Esophagus (tissue), 2 donors: ENCODE results near the gene ABHD8. TPM values are rescaled to one million over a fixed set of nuclear protein-coding genes. Genes with fewer than 3 reads are reported as not detected.

Experiments used
- H3K27ac ChIP-seq, 2 donors: one replicate each; pipeline ENCODE4 v1.5.1; 2013; ENCODE audit warnings: low read depth in 2 of 2, mild to moderate bottlenecking in 2 of 2, inconsistent platforms in 1 of 2, low read length in 1 of 2, moderate library complexity in 1 of 2
- H3K27me3 ChIP-seq, 2 donors: one replicate each; pipeline ENCODE4 v1.6.1; 2013; ENCODE audit warnings: low read length in 2 of 2, control low read depth in 1 of 2, mild to moderate bottlenecking in 1 of 2; ENCODE audit not compliant: insufficient read depth in 2 of 2, control insufficient read depth in 1 of 2
- H3K36me3 ChIP-seq, 2 donors: one replicate each; pipeline ENCODE4 v1.6.1; 2013; ENCODE audit warnings: low read length in 1 of 2; ENCODE audit not compliant: control insufficient read depth in 2 of 2, insufficient read depth in 2 of 2
- H3K4me1 ChIP-seq, 2 donors: one replicate each; pipeline ENCODE4 v1.6.1; 2013; ENCODE audit warnings: low read length in 1 of 2; ENCODE audit not compliant: control insufficient read depth in 2 of 2, insufficient read depth in 2 of 2
- H3K4me3 ChIP-seq, 2 donors: one replicate each; pipeline ENCODE4 v1.5.1; 2013; ENCODE audit warnings: low read length in 2 of 2, mild to moderate bottlenecking in 2 of 2, low read depth in 1 of 2, moderate library complexity in 1 of 2
- H3K9me3 ChIP-seq, 2 donors: one replicate each; pipeline ENCODE4 v1.6.1; 2013; ENCODE audit warnings: mild to moderate bottlenecking in 2 of 2, low read depth in 1 of 2, low read length in 1 of 2, moderate library complexity in 1 of 2; ENCODE audit not compliant: control insufficient read depth in 2 of 2, insufficient read depth in 1 of 2
- WGBS, 2 donors: extraction: QIAGEN DNeasy Blood & Tissue Kit; methylation state at CpG; one replicate each; pipeline ENCODE4 v1.1.7; 2013; 5-methylcytosine and 5-hydroxymethylcytosine counted together
- polyA plus RNA-seq, 2 donors: library from polyadenylated mRNA; stranded (reverse); fragments of 200-250 nt; gene quantifications; one replicate each; pipeline ENCODE4 v1.2.3, GENCODE V29; 2013
- donor health status: healthy with polysubstance abuse.
- donor health status: Bipolar disorder and iron deficiency.

Gene ABHD8
- polyA plus RNA-seq, 2 donors, result 3.4 to 4.5 TPM

GRCh38 chr19:17260842-17261325, 42.3 kb downstream of the ABHD8 start:
- peaks cover 0 to 2% of the 10 kb centered on the region in 2 donors for H3K4me1 ChIP-seq
- H3K9me3 ChIP-seq, result peaks cover 0 to 3% of the 10 kb centered on the region in 2 donors
- no peaks in the 10 kb centered on the region for H3K27me3 ChIP-seq
- H3K27ac ChIP-seq, result no peak overlapping the region
- 16 to 21% methylated on average over 15 of the region's 15 CpGs for WGBS, 2 donors
- H3K36me3 ChIP-seq, result no peaks in the 10 kb centered on the region
- H3K4me3 ChIP-seq, result no peak overlapping the region

DNA sequence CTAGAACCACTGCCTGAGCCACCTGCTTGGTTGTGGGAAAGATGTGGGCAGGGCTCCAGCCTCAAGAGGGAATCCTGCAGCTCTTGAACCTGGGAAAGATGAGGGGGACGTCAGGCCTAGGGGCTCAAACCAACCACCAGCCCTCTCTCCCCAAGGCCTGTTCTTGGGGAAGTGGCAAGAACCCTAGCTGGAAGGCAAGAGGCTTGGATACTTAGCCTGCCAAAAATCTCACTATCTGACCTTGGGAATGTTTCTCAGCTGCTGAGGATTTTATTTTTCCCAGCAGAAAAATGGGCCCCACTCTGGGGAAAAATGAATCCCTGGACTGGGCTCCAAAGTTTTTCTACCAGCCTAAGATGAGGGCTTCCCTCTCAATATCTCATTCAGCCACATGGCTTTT, 43.3 kb downstream of the ABHD8 start:
- 64 to 69% methylated on average over 1 of the region's 1 CpG for WGBS, 2 donors
- Histone ChIP-seq H3K36me3 (no peaks in the 10 kb centered on the region), H3K4me3 (no peak overlapping the region), H3K27ac (no peak overlapping the region), H3K27me3 (no peaks in the 10 kb centered on the region), H3K9me3 (peaks cover 0 to 3% of the 10 kb centered on the region in 2 donors), H3K4me1 (peaks cover 0 to 2% of the 10 kb centered on the region in 2 donors)

GRCh38 chr19:17259118-17259780, 44.0 kb downstream of the ABHD8 start:
- no peaks in the 10 kb centered on the region for H3K36me3 ChIP-seq
- H3K27me3 ChIP-seq, result no peaks in the 10 kb centered on the region
- H3K4me3 ChIP-seq, result no peak overlapping the region
- H3K9me3 ChIP-seq, result peaks cover 0 to 3% of the 10 kb centered on the region in 2 donors
- 87 to 93% methylated on average over 9 of the region's 9 CpGs for WGBS, 2 donors
- H3K27ac ChIP-seq, result no peak overlapping the region
- H3K4me1 ChIP-seq, result peaks cover 0 to 2% of the 10 kb centered on the region in 2 donors

DNA sequence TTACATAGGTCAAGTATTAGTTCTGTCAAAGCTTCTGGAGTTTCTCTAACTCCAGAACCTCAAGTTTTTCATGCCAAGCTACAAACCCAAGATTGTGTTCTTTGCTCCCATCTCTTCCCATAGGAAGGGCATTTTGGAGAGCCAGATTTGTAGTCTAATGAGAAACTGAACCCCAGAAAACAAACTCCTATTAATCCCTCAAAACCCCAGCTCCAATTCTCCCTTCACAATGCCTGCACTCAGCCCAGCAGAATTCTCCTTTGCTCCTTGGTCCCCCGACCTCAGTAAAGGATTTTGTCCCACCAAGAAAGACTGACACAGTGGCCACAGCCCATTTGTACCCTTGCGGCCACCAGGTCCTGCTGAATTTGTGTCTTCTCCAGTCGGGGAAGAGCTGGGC, 47.1 kb downstream of the ABHD8 start:
- Histone ChIP-seq H3K4me3 (no peak overlapping the region), H3K36me3 (no peaks in the 10 kb centered on the region), H3K27ac (no peak overlapping the region), H3K9me3 (peaks cover 0 to 3% of the 10 kb centered on the region in 2 donors), H3K4me1 (peaks cover 0 to 2% of the 10 kb centered on the region in 2 donors), H3K27me3 (no peaks in the 10 kb centered on the region)
- 83 to 86% methylated on average over 3 of the region's 3 CpGs for WGBS, 2 donors

GRCh38 chr19:17255150-17255621, 48.0 kb downstream of the ABHD8 start:
- H3K9me3 ChIP-seq, result peaks cover 0 to 3% of the 10 kb centered on the region in 2 donors
- no peak overlapping the region for H3K4me3 ChIP-seq
- no peaks in the 10 kb centered on the region for H3K27me3 ChIP-seq
- peaks cover 0 to under 1% of the 10 kb centered on the region in 2 donors for H3K4me1 ChIP-seq
- no peaks in the 10 kb centered on the region for H3K36me3 ChIP-seq
- H3K27ac ChIP-seq, result no peak overlapping the region
- 64% methylated on average over 18 of the region's 18 CpGs for WGBS, 2 donors

DNA sequence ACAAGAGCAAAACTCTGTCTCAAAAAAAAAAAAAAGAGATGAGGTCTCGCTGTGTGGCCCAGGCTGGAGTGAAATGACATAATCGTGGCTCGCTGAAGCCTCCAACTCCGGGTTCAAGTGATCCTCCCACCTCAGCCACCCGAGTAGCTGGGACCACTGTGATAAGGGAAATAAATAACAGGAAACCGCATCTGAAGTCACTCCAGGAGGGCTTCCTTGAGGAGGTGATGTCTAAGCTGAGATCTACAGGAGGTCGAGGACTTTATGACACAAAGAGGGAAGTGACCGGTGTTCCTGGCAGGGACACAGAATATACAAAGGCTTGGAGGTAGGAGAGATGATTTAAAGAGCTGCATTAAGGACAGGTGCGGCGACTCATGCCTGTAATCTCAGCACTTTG, 48.6 kb downstream of the ABHD8 start:
- 82% methylated on average over 10 of the region's 10 CpGs for WGBS, 2 donors
- Histone ChIP-seq H3K4me1 (peaks cover 0 to 6% of the 10 kb centered on the region in 2 donors), H3K4me3 (no peak overlapping the region), H3K27ac (no peak overlapping the region), H3K27me3 (no peaks in the 10 kb centered on the region), H3K36me3 (no peaks in the 10 kb centered on the region), H3K9me3 (peaks cover 0 to 3% of the 10 kb centered on the region in 2 donors)

GRCh38 chr19:17249887-17250548, 53.2 kb downstream of the ABHD8 start:
- H3K4me1 ChIP-seq, result peaks cover 5 to 20% of the 10 kb centered on the region in 2 donors
- H3K27ac ChIP-seq, result peak overlapping the region in 1 of 2 donors; percentile 38
- H3K27me3 ChIP-seq, result no peaks in the 10 kb centered on the region
- no peaks in the 10 kb centered on the region for H3K36me3 ChIP-seq
- no peak overlapping the region for H3K4me3 ChIP-seq
- 86% methylated on average over 15 of the region's 15 CpGs for WGBS, 2 donors
- H3K9me3 ChIP-seq, result no peaks in the 10 kb centered on the region

- Histone ChIP-seq H3K36me3 (no peaks in the 10 kb centered on the region), H3K9me3 (no peaks in the 10 kb centered on the region), H3K4me3 (no peak overlapping the region), H3K27me3 (no peaks in the 10 kb centered on the region), H3K4me1 (peaks cover 5 to 23% of the 10 kb centered on the region in 2 donors), H3K27ac (peak overlapping the region; percentile 74 to 97)
- WGBS, 2 donors, result 53 to 57% methylated on average over 21 of the region's 21 CpGs
Measured at GRCh38 chr19:17248011-17248776, 55.0 kb downstream of the ABHD8 start.

GRCh38 chr19:17246681-17247425, 56.4 kb downstream of the ABHD8 start:
- Histone ChIP-seq H3K4me1 (peaks cover 13 to 29% of the 10 kb centered on the region in 2 donors), H3K36me3 (no peaks in the 10 kb centered on the region), H3K27ac (peak overlapping the region; percentile 95 to 97), H3K9me3 (no peaks in the 10 kb centered on the region), H3K27me3 (no peaks in the 10 kb centered on the region), H3K4me3 (peak overlapping the region; percentile 63 to 94)
- WGBS, 2 donors, result 17 to 18% methylated on average over 21 of the region's 21 CpGs
